K562 (cell line): ENCODE measurements around the gene E2F1. TPM values are rescaled to one million over a fixed set of nuclear protein-coding genes. Genes with fewer than 3 reads are reported as not detected.

Experiments used
- EZH2 ChIP-seq: IDR thresholded peaks from 2 replicates; pipeline ENCODE4 v1.6.1; 2012; ENCODE audit warnings: low read depth, mild to moderate bottlenecking, inconsistent platforms, low read length, borderline replicate concordance
- NCOA6 ChIP-seq: fragments of 450-650 bp; IDR thresholded peaks from 2 replicates; pipeline ENCODE4 v1.6.1; 2017; ENCODE audit warnings: mild to moderate bottlenecking
- PCBP2 ChIP-seq: fragments of 200-400 bp; formaldehyde crosslinking; IDR thresholded peaks from 2 replicates; pipeline ENCODE4 v1.6.1; 2018; ENCODE audit warnings: low read length, low read depth, mild to moderate bottlenecking, moderate library complexity; ENCODE audit not compliant: poor library complexity, severe bottlenecking
- PTRF ChIP-seq: fragments of 450-650 bp; IDR thresholded peaks from 2 replicates; pipeline ENCODE4 v1.6.1; 2016; ENCODE audit warnings: mild to moderate bottlenecking, missing genetic modification characterization, missing compliant biosample characterization
- PTTG1 ChIP-seq: fragments of 450-650 bp; IDR thresholded peaks from 2 replicates; pipeline ENCODE4 v1.6.1; 2016; ENCODE audit warnings: low read depth, mild to moderate bottlenecking, missing genetic modification characterization, missing compliant biosample characterization
- RBM39 ChIP-seq: fragments of 200-400 bp; formaldehyde crosslinking; optimal IDR thresholded peaks from 2 replicates; pipeline ENCODE3; 2018; ENCODE audit warnings: low read depth, low read length
- TAF7 ChIP-seq: fragments of 450-650 bp; IDR thresholded peaks from 2 replicates; pipeline ENCODE4 v1.6.1; 2016; ENCODE audit warnings: missing genetic modification characterization, missing compliant biosample characterization
- TEAD1 ChIP-seq, 2 experiments: fragments of 450-650 bp in 1 of 2; sonication (generic) in 1 of 2; formaldehyde crosslinking; IDR thresholded peaks; 2 replicates each; pipeline versions ENCODE4 v1.4.0 to v1.8.0; 2020 to 2022; ENCODE audit warnings: mild to moderate bottlenecking in 2 of 2, missing genetic modification reagents in 1 of 2
- TEAD4 ChIP-seq, 2 experiments: sonication (generic) in 1 of 2; formaldehyde crosslinking in 1 of 2; IDR thresholded peaks; 2 replicates each; pipeline versions ENCODE4 v1.6.1 to v1.8.0; 2012 to 2022; ENCODE audit warnings: borderline replicate concordance in 1 of 2, inconsistent platforms in 1 of 2, low read length in 1 of 2, mild to moderate bottlenecking in 1 of 2, missing genetic modification reagents in 1 of 2
- ZNF311 ChIP-seq: fragments of 250-450 bp; sonication (Bioruptor Pico); IDR thresholded peaks from 2 replicates; pipeline ENCODE4 v1.4.0; 2020; ENCODE audit warnings: mild to moderate bottlenecking, moderate library complexity
- ZNF589 ChIP-seq: fragments of 200-800 bp; sonication (Bioruptor generic); IDR thresholded peaks from 2 replicates; pipeline ENCODE4 v1.6.1; 2016; ENCODE audit warnings: low read depth, missing genetic modification characterization, missing compliant biosample characterization
- polyA plus RNA-seq, 8 experiments: library from polyadenylated mRNA; depleted of rRNA in 4 of 8; stranded (reverse) in 5 of 8; unstranded in 3 of 8; fragments of >200 nt; fragmentation: Nextera tagmentation in 2 of 8; fragmentation: Illumina TruSeq in 1 of 8; extraction: Ambion mirVana in 2 of 8; extraction: Trizol in 1 of 8; gene quantifications; 2 replicates each; pipeline versions ENCODE4 v1.2.1 to v1.2.3, GENCODE V29; 2011 to 2014; ENCODE audit warnings: inconsistent platforms in 1 of 8, missing spikeins in 1 of 8
- total RNA-seq, 7 experiments: library from RNA; depleted of rRNA in 6 of 7; stranded (reverse); fragments of >200 nt in 6 of 7; fragmentation: Illumina TruSeq in 2 of 7; extraction: Trizol in 2 of 7; gene quantifications; 2 replicates each; pipeline versions ENCODE4 v1.2.1 to v1.2.3, GENCODE V29; 2011 to 2021; ENCODE audit warnings: low replicate concordance in 1 of 7
- TF ChIP-seq, protein P1 (sequence below): IDR thresholded peaks from 2 replicates; pipeline ENCODE4 v1.6.1; 2011; ENCODE audit warnings: borderline replicate concordance, low read depth, mild to moderate bottlenecking, moderate library complexity, low read length; ENCODE audit not compliant: insufficient read depth, poor library complexity, severe bottlenecking
- TF ChIP-seq, protein P2 (sequence below): fragments of 200-600 bp; sonication (generic); IDR thresholded peaks from one replicate; pipeline ENCODE4 v1.6.1; 2012; ENCODE audit warnings: mild to moderate bottlenecking, low read depth, low read length, inconsistent platforms

E2F1 gene
- total and polyA plus RNA-seq, 9 of the 15 experiments (the other 6 are each of a cell fraction or from before 2014, with no cell fraction given), result 0.14 to 30.6 (median 13.1) TPM

GRCh38 chr20:33674294-33675135 is 11.7 kb downstream of the E2F1 start, which contains the start of gene NECAB3 (continued):
- TF ChIP-seq, protein P1, sequence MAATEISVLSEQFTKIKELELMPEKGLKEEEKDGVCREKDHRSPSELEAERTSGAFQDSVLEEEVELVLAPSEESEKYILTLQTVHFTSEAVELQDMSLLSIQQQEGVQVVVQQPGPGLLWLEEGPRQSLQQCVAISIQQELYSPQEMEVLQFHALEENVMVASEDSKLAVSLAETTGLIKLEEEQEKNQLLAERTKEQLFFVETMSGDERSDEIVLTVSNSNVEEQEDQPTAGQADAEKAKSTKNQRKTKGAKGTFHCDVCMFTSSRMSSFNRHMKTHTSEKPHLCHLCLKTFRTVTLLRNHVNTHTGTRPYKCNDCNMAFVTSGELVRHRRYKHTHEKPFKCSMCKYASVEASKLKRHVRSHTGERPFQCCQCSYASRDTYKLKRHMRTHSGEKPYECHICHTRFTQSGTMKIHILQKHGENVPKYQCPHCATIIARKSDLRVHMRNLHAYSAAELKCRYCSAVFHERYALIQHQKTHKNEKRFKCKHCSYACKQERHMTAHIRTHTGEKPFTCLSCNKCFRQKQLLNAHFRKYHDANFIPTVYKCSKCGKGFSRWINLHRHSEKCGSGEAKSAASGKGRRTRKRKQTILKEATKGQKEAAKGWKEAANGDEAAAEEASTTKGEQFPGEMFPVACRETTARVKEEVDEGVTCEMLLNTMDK, result no peak
- TF ChIP-seq PTTG1 (no peak), EZH2 (no peak), ZNF311 (CRISPR knock-in tag) (no peak), NCOA6 (no peak), TEAD1 (CRISPR knock-in tag; IDR thresholded peaks at IDR 0.05) (no peak), PTRF (tag) (no peak), TEAD4 (IDR thresholded peaks at IDR 0.05; ENCODE audit: low read length) (no peak), TEAD4 (CRISPR knock-in tag; IDR thresholded peaks at IDR 0.05; ENCODE audit: borderline replicate concordance) (no peak), RBM39 (no peak), ZNF589 (CRISPR knock-in tag) (no peak), TAF7 (no peak), PCBP2 (no peak)
- TF ChIP-seq, protein P2, sequence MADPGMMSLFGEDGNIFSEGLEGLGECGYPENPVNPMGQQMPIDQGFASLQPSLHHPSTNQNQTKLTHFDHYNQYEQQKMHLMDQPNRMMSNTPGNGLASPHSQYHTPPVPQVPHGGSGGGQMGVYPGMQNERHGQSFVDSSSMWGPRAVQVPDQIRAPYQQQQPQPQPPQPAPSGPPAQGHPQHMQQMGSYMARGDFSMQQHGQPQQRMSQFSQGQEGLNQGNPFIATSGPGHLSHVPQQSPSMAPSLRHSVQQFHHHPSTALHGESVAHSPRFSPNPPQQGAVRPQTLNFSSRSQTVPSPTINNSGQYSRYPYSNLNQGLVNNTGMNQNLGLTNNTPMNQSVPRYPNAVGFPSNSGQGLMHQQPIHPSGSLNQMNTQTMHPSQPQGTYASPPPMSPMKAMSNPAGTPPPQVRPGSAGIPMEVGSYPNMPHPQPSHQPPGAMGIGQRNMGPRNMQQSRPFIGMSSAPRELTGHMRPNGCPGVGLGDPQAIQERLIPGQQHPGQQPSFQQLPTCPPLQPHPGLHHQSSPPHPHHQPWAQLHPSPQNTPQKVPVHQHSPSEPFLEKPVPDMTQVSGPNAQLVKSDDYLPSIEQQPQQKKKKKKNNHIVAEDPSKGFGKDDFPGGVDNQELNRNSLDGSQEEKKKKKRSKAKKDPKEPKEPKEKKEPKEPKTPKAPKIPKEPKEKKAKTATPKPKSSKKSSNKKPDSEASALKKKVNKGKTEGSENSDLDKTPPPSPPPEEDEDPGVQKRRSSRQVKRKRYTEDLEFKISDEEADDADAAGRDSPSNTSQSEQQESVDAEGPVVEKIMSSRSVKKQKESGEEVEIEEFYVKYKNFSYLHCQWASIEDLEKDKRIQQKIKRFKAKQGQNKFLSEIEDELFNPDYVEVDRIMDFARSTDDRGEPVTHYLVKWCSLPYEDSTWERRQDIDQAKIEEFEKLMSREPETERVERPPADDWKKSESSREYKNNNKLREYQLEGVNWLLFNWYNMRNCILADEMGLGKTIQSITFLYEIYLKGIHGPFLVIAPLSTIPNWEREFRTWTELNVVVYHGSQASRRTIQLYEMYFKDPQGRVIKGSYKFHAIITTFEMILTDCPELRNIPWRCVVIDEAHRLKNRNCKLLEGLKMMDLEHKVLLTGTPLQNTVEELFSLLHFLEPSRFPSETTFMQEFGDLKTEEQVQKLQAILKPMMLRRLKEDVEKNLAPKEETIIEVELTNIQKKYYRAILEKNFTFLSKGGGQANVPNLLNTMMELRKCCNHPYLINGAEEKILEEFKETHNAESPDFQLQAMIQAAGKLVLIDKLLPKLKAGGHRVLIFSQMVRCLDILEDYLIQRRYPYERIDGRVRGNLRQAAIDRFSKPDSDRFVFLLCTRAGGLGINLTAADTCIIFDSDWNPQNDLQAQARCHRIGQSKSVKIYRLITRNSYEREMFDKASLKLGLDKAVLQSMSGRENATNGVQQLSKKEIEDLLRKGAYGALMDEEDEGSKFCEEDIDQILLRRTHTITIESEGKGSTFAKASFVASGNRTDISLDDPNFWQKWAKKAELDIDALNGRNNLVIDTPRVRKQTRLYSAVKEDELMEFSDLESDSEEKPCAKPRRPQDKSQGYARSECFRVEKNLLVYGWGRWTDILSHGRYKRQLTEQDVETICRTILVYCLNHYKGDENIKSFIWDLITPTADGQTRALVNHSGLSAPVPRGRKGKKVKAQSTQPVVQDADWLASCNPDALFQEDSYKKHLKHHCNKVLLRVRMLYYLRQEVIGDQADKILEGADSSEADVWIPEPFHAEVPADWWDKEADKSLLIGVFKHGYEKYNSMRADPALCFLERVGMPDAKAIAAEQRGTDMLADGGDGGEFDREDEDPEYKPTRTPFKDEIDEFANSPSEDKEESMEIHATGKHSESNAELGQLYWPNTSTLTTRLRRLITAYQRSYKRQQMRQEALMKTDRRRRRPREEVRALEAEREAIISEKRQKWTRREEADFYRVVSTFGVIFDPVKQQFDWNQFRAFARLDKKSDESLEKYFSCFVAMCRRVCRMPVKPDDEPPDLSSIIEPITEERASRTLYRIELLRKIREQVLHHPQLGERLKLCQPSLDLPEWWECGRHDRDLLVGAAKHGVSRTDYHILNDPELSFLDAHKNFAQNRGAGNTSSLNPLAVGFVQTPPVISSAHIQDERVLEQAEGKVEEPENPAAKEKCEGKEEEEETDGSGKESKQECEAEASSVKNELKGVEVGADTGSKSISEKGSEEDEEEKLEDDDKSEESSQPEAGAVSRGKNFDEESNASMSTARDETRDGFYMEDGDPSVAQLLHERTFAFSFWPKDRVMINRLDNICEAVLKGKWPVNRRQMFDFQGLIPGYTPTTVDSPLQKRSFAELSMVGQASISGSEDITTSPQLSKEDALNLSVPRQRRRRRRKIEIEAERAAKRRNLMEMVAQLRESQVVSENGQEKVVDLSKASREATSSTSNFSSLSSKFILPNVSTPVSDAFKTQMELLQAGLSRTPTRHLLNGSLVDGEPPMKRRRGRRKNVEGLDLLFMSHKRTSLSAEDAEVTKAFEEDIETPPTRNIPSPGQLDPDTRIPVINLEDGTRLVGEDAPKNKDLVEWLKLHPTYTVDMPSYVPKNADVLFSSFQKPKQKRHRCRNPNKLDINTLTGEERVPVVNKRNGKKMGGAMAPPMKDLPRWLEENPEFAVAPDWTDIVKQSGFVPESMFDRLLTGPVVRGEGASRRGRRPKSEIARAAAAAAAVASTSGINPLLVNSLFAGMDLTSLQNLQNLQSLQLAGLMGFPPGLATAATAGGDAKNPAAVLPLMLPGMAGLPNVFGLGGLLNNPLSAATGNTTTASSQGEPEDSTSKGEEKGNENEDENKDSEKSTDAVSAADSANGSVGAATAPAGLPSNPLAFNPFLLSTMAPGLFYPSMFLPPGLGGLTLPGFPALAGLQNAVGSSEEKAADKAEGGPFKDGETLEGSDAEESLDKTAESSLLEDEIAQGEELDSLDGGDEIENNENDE, result no peak
